Measurements from ENCODE around the gene CACNA2D1.

DNA sequence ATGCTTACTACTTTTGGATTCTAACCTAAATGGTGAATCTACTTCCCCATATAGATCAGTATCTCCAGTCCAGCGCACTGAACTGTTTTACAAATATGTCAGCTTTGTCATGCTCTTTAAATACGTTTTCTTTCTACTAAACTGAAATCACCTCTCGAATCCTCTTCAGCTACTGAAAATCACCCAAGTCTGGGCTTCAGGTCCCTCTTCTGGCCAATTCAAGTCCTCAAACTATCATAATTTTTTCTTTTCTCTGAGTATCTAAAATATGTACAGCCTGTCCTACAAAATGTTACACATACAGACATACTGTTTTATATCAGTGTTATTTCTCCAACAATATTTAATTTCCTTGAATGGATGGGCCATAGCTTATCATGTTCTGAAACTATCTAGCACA, 84.2 kb downstream of the CACNA2D1 start:
- no peak for TF ChIP-seq CTCF (IDR thresholded peaks at IDR 0.05)
- TF ChIP-seq POLR2A (IDR thresholded peaks at IDR 0.05), result no peak
